Left lung (tissue), 10 donors: ENCODE data around the gene PLD4. TPM values are rescaled to one million over a fixed set of nuclear protein-coding genes. Genes with fewer than 3 reads are reported as not detected.
"Not testable (repeated sequence)": the region's sequence is repeated elsewhere in the genome, so short reads cannot be mapped to it uniquely, and the experiment has no call there.

Source experiments
- ATAC-seq: fragments of 200-7000 bp; cut with Tn5 transposase; one replicate; pipeline ENCODE4 v1.9.1; 2020; ENCODE audit warnings: moderate library complexity
- DNase-seq, 4 donors: peaks; one replicate each; pipeline ENCODE4 v3.0.0-alpha.2; 2013 to 2020
- H3K27ac ChIP-seq, 2 donors: fragments of 200-600 bp; sonication (generic) in 1 of 2; one replicate each; pipeline versions ENCODE4 v1.5.0 to v1.8.0; 2020 to 2021
- H3K27me3 ChIP-seq, 2 donors: fragments of 200-600 bp; sonication (generic) in 1 of 2; one replicate each; pipeline versions ENCODE4 v1.5.0 to v1.8.0; 2020 to 2021
- H3K36me3 ChIP-seq, 2 donors: fragments of 200-600 bp; sonication (generic) in 1 of 2; one replicate each; pipeline versions ENCODE4 v1.5.0 to v1.8.0; 2020 to 2021
- H3K4me1 ChIP-seq, 2 donors: fragments of 200-600 bp; one replicate each; pipeline ENCODE4 v1.8.0; 2021
- H3K4me3 ChIP-seq, 2 donors: fragments of 200-600 bp; sonication (generic) in 1 of 2; one replicate each; pipeline versions ENCODE4 v1.5.0 to v1.8.0; 2020 to 2021; ENCODE audit warnings: mild to moderate bottlenecking in 1 of 2
- H3K9me3 ChIP-seq, 2 donors: fragments of 200-600 bp; sonication (generic) in 1 of 2; one replicate each; pipeline versions ENCODE4 v1.5.0 to v1.8.0; 2020 to 2021
- CTCF ChIP-seq, 2 donors: fragments of 200-600 bp; sonication (generic) in 1 of 2; IDR thresholded peaks; one replicate each; pipeline versions ENCODE4 v1.5.0 to v1.8.0; 2021; ENCODE audit warnings: antibody characterized with exemption in 2 of 2
- intact Hi-C, 2 donors: fragments of 100-400 bp; cut with DNase I; formaldehyde crosslinking; loops; one replicate each; pipeline versions ENCODE4 v1.11.2 to v1.14.2; 2022
- polyA plus RNA-seq, 6 donors: library from polyadenylated mRNA; unstranded; fragments of 120-200 nt; gene quantifications; one replicate each; pipeline ENCODE4 v1.2.1, GENCODE V29; 2013; ENCODE audit not compliant: insufficient read length in 6 of 6
- total RNA-seq, 2 donors: library from RNA; stranded (reverse); fragmentation: NEBNext Ultra II Directional; extraction: Animal tissue kit (Norgen Biotek cat#: 25700); gene quantifications; one replicate each; pipeline ENCODE4 v1.2.1, GENCODE V29; 2021
- donor health status: DM: no; HTN: yes; CAD: no.
- donor health status: DM: no; HTN: no; CAD: no.

The PLD4 gene
- total and polyA plus RNA-seq, 8 donors, result 0.76 to 8.0 (median 4.7) TPM

GRCh38 chr14:104882991-104883660 lies 41.6 kb upstream of the PLD4 start:
- no peaks in the 10 kb centered on the region for H3K27me3 ChIP-seq
- no peak for TF ChIP-seq CTCF (IDR thresholded peaks at IDR 0.05)
- ATAC-seq (no peak), DNase-seq (peak in 1 of 4 donors; percentile 75)
- no peak overlapping the region for H3K27ac ChIP-seq
- H3K4me3 ChIP-seq, result no peak overlapping the region
- peaks cover 0 to 69% of the 10 kb centered on the region in 2 donors for H3K36me3 ChIP-seq
- intact Hi-C loops, result no loop called here
- no peaks in the 10 kb centered on the region for H3K4me1 ChIP-seq
- H3K9me3 ChIP-seq, result no peaks in the 10 kb centered on the region

- H3K9me3 ChIP-seq, result no peaks in the 10 kb centered on the region
- H3K27me3 ChIP-seq, result no peaks in the 10 kb centered on the region
- ATAC-seq (no peak), DNase-seq (peak in 1 of 4 donors; percentile 80)
- H3K36me3 ChIP-seq, result peaks cover 0 to 69% of the 10 kb centered on the region in 2 donors
- no peaks in the 10 kb centered on the region for H3K4me1 ChIP-seq
- H3K27ac ChIP-seq, result no peak overlapping the region
- intact Hi-C loops, result no loop called here
- no peak overlapping the region for H3K4me3 ChIP-seq
- no peak for TF ChIP-seq CTCF (IDR thresholded peaks at IDR 0.05)
These were observed 40.9 kb upstream of the PLD4 start for GRCh38 chr14:104883681-104884361.

- H3K27me3 ChIP-seq, H3K27ac ChIP-seq, intact Hi-C loops, ATAC-seq, H3K9me3 ChIP-seq, H3K4me1 ChIP-seq, H3K4me3 ChIP-seq: not testable (repeated sequence)
- peak in 1 of 4 donors; percentile 60 for DNase-seq
- H3K36me3 ChIP-seq, result peaks cover 0 to 69% of the 10 kb centered on the region in 2 donors
These were observed 40.3 kb upstream of the PLD4 start for GRCh38 chr14:104884381-104884780.

GRCh38 chr14:104885031-104885972 lies 39.4 kb upstream of the PLD4 start:
- peaks cover 0 to 64% of the 10 kb centered on the region in 2 donors for H3K36me3 ChIP-seq
- H3K9me3 ChIP-seq, result no peaks in the 10 kb centered on the region
- H3K4me1 ChIP-seq, result no peaks in the 10 kb centered on the region
- no peak overlapping the region for H3K4me3 ChIP-seq
- intact Hi-C loops, result no loop called here
- no peak for TF ChIP-seq CTCF (IDR thresholded peaks at IDR 0.05)
- ATAC-seq, result no peak
- DNase-seq, result peak in 2 of 4 donors; percentile 28 to 76
- H3K27ac ChIP-seq, result no peak overlapping the region
- no peaks in the 10 kb centered on the region for H3K27me3 ChIP-seq

GRCh38 chr14:104885973-104886689 lies 38.5 kb upstream of the PLD4 start:
- peaks cover 0 to 59% of the 10 kb centered on the region in 2 donors for H3K36me3 ChIP-seq

More at GRCh38 chr14:104885973-104886689, 38.5 kb upstream of the PLD4 start:
- Histone ChIP-seq H3K4me3 (no peak overlapping the region), H3K9me3 (no peaks in the 10 kb centered on the region), H3K27me3 (no peaks in the 10 kb centered on the region), H3K27ac (no peak overlapping the region), H3K4me1 (no peaks in the 10 kb centered on the region)
- intact Hi-C loops, result no loop called here
- DNase-seq, result peak in 1 of 4 donors; percentile 85
- ATAC-seq, result no peak
- no peak for TF ChIP-seq CTCF (IDR thresholded peaks at IDR 0.05)
